GM19351 (cell line): ENCODE data around the gene TPPP.

ENCODE experiments used
- ATAC-seq: cut with Tn5 transposase; IDR thresholded peaks from one replicate; pipeline ENCODE4 v1.9.1; 2021; ENCODE audit warnings: mild to moderate bottlenecking, moderate library complexity; ENCODE audit not compliant: unreplicated experiment

The TPPP gene

DNA sequence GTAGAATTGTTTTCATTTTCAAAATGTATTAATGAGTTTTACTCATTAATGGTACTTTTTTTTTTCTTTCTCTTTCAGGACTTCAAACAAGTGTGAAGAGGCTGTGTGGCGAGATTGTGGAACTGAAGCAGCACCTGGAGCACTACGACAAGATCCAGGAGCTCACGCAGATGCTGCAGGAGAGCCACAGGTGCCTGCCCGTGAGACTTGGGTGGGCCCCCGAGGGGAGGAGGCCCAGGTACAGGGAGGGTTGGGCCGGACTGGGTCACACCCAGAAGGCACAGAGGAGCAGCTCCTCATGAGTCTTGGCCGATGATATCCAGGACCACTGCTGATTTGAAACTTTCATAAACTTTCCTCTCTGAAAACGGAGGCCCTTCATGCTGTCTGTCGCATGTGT, 45.4 kb downstream of the TPPP start:
- no peak for ATAC-seq

DNA sequence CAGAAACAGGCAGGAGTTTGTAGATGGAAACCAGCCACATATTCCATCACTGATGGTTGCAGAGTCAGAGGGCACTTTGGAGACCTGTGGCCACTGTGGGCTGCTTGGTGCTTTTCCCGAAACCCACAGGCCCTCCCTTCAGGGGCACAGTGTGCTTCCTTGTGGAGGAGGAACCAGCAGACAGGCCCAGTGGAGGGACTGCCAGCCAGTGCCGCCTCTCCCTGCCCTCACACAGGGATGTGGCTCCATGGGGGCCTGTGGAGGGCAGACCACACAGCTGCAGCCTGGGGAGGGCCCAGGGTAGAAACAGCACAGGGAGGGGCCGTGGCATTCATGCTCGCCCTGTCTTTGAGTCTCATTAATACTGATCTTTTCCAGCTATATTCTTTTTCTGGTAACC, 45.8 kb downstream of the TPPP start:
- no peak for ATAC-seq

DNA sequence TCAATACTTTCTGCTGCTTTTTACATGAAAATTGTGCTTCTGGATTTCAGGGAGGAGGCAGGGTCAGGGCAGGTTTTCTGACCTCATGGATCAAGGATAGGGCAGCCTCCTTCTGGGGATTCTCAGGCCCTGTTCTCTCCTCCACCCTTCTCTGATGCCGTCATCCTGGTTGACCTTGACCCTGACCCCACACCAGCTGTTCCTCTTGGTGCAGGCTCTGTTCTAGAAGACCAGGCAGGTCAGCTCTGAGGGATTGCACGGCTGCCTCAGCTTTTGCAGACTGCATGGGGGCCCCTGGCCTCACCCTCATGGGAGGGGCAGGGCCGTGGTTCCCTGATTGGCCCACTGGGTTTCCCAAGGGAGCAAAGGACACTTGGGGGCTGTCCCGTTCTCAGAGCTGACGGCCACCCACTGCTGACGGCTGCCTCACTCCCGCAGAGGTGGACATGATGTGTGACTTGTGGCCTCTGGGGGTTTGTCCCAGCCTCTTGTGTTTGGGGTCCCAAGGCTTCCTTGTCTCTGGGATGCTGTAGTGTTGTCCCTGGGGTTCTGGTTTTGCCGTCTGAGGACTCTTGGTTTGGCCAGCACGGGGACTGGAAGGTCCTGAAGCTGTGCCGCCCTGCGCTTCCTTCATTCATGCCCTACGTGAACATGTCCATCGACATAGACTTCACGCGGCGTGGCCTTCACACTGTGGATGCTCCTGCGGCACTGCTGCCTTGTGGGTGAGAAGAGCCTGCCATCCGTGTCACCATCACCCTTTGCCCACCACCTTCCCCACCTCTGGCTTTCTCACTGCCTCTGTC, 46.6 kb downstream of the TPPP start:
- ATAC-seq: no peak

DNA sequence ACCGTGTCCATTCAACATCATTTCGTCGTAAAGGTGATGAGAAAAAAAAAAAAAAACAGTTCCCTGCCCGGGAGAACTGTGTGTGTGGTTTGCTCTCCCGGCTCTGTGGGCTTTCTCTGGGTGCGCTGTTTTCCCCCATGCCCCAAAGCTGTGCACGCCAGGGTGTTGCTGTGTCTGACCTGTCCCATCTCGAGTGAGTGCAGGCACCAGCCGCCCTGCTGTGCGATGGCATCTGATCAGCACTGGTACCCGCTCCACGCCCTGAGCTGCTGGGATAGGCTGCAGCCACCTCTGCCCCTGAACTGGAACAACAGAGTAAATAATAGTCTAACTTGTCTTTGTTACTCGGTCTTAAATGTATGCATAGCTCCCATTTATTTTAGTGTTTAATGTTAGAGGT, 47.7 kb downstream of the TPPP start:
- no peak for ATAC-seq

DNA sequence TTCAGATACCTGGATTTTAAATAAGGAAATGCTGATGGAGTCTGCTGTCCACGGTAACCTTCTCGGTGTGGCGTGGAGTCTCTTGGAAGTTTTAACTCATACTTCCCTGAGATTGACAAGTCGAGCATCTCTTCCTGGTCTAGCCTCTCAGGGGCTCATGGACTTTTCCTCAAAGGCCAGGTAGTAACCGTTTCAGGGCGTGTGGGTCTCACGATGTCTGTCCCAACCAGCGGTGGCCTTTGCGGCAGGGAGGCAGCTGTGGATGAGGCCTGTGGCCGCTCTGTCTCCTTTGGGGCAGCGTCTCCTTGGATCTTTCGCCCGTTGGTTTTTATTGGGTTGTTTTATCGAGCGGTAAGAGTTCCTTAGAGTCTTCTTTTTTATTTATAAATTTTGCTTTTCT, 48.2 kb downstream of the TPPP start:
- no peak for ATAC-seq

DNA sequence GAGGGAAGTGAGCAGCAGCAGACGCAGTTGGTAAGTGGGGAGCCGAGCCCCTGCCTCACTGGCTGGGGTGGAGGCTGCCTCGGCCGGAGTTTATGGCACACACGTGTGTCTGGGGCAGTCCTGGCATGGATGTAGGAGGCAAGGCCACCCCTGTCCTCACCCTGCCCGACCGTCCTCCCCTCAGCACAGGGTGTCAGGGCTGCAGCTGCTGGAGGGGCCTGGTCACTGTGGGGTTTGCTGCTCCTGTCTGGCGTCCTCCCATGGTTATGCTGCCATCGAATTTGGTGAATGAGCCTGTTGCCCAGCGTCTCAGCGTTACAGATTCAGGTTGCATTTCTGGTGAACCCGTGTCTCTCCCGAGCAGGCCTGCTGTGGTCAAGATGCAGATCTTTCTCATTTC, 48.6 kb downstream of the TPPP start:
- no peak for ATAC-seq

DNA sequence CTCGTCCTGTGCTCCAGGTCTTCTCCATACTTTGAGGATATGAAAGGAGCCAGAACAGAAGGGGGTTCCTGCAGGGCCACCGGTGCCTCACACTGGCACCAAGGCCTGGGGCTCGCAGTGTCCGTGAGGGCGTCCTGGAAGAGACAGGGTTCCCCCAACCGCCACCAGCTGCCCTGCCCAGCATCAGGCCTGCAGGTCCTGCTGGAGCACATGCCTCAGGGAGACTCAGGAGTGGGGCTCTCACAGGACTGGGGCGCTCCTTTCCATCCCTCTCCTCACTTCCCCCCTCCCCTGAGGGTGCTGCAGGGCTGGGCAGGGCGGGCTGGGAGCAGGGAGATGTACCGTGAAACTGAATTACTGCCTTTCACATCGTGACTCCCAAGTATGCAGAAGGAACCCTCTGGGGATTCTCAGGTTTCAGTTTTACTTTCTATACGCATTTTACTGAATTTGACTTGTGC, 49.3 kb downstream of the TPPP start:
- peak; percentile 81 for ATAC-seq

DNA sequence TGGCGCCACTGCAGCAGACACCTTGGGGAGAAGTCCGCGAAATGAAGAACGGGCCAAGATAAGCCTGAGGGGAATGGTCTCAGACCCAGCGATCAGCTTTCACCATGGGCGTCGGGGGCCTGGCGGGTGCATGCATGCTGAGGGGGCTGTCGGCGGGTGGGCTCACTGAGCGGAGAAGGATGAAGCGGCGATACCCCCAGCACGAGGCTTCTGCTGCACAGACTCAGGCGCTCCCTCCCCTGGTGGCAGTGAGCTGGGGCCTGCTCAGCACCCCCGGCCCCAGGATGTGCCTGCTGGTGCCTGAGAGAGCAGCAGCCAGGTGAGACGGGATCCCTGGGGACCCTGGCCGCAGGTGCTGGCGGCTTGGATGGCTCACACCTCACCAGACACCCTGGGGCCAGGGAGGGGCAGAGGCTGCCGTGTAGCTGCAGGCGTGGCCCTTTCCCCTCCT, 49.8 kb downstream of the TPPP start:
- peak; percentile 32 for ATAC-seq

DNA sequence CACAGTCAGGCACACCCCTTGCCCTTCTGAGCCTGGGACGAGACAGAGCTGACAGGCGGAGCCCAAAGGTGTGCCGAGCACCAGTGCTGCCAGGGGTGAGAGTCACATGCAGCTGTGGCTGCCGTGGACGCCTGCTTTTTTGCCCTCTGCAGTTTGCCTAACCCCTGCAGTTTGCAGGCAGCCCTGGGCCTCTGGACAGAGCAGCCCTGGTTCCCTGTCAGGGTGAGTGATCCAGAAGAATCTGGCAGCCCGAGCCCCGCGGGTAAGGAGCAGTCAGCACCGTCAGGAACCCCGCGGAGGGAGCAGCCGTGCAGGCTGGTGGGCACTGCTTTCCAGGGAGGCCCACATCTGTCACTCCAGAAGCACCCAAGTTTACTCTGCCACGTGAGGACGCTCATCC, 50.7 kb downstream of the TPPP start:
- no peak for ATAC-seq

DNA sequence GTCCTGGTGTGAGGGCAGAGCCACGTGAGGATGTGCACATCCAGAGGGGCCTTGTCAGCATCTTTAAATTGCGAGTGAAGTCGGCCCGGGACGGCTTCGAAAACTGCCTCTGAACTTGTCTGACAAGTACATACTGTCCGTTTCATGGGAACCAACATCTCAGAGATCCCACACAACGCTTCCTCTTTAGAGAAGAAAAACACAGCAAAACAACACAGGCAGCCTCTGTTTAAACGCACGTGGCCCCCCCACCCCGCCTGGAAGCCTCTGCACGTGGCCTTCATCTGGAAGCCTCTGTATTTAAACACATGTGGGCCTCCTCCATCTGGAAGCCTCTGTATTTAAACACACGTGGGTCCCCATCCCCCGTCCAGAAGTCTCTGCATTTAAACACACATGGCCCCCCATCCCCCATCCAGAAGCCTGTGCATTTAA, 51.8 kb downstream of the TPPP start:
- no peak for ATAC-seq

DNA sequence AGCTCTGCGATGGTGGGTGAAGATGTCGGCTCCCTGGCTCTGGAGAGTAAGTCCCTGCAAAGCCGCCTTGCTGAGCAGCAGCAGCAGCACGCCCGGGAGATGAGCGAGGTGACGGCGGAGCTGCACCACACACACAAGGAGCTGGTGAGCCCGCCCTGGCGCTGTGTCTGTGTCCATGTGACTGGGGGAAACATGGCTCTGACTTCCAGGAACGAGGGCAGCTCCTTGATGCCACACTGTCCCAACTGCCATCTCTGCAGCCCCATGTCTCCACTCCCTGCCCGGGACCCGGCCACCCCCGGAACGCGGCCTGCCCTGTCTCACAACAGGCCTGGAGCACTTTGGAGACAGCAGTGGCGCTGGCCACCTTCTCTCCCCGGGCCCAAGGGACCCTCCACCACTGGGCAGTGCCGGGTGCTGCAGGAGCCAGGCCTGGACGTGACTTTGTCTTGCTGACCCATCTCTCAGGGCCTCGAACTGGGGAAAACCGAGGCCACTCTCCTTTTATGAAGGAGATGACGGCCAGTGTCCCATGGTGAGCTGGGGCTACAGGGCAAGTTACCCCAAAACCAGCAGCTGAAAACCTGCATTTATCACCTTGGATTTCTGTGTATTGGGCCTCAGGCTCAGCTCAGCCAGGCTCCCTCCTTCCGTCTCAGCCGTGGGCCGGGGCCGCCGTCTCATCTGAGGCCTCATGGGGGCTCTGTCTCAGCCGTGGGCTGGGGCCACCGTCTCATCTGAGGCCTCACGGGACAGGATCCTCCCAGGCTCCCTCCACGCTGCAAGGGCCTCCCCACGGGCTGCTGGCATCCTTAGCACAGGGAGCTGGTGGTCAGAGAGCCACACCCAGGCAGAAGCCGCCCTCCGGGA, 52.5 kb downstream of the TPPP start:
- ATAC-seq: no peak

DNA sequence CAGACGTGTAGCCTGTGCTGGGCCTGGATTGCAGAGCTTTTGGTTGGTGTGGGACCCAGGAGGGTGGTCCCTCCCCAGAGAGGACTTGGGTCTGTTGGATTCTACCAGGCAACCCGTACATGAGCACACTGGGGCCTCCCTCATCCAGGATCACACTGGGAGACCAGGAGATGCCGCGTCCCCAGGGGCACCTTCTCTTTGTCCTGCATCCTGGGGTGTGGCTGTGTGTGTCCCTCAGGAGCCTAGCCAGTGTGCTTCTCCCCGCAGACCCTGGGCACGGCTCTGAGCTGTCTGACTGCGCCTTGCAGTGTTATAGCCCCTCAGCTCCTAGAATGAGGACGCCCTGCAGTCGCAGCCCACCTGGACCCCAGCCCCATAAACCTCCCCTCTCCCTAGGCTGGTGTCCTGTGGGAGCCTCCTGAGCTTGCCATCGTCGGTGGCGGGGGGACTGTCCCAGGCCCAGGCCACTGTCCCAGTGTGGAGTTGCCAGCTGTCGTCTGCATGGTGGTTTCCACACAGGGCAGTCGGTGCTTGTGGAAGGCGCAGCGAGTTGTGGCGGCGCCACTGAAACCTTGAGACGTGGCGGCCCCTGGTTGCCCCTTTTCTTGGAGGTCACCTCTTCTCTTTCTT, 53.5 kb downstream of the TPPP start:
- ATAC-seq: no peak

DNA sequence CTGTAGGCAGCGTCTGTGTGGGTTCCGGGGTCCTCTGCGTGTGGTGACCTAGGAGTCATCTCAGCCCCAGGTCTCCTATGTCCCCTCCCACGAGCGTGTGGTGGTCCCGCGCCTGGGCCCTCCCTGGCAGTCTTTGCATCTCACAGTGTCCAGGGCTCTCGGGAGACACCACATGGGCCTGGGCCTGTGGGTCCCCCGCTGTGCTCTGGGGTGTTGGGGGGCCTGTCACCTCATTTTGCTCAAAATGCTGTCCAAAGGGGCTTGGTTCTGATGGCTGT, 54.0 kb downstream of the TPPP start:
- ATAC-seq: no peak

DNA sequence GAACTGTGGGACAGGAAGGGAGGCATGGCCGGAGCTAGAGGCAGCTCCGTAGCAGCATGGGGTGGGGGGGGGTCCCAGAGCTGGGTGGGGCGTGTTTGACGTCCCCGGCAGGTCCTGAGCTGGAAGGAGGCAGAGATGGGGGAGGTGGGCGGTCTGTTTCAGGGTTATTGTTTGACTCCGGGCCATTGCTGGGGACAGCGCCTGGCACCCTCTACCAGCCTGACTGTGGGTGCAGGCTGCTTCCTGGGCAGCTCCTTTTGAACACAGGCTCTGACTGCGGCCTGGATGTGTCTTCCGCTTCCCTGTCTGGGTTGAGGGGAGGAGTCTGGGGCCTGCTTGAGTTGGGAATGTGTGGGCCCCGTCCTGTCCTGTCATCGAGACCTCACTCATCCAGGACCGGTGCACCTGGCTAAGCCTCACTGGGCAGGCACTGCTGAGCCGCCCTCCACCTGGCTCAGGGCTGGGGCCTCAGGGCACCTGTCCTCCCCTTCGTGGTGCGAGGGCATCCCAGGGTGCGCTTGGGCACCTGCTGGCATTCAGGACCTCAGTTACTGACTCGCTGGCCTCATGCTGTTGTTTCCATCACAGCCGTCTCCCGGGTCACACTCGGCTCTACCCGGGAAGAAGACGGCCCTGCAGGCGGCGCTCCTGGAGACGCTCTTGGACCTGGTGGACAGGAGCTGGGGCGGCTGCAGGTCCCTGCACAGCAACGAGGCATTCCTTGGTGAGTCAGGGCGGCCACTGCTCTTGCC, 54.5 kb downstream of the TPPP start:
- ATAC-seq: no peak

DNA sequence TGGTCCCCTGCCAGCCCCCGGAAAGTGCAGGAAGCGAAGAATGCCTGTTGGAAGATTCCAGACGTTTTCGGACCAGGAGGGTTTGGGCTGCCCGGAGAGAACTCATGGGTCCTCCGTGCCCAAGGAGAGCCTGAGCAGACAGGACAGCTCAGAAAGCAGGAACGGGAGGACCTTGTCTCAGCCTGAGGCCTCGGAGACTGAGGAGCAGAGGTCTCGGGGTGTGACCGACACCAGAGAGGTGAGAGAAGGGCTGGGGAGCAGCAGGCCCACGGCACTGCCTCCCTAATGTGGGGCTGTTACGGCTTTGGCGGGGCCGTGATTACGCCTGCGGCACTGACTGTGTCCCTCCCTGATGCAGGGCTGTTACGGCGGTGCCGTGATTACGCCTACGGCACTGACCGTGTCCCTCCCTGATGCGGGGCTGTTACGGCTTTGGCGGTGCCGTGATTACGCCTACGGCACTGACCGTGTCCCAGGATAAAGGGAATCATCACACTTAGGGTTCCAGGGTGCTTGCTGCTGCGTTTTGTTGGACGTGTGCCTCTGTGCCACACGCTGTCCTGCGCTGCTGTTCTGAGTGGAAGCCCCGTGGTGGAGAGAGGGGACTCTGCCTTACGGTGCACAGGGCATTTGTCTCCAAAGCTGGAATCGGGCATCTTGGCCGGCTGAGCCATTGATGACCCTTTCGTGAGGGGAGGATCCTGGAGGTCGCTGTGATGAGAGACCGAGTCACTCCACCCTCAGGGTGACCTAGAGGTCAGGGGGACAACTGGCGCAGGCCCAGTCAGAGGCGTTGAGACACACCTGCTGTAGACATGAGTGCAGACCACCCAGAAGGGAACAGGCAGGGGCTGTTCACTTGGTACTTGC, 55.3 kb downstream of the TPPP start:
- ATAC-seq: no peak

DNA sequence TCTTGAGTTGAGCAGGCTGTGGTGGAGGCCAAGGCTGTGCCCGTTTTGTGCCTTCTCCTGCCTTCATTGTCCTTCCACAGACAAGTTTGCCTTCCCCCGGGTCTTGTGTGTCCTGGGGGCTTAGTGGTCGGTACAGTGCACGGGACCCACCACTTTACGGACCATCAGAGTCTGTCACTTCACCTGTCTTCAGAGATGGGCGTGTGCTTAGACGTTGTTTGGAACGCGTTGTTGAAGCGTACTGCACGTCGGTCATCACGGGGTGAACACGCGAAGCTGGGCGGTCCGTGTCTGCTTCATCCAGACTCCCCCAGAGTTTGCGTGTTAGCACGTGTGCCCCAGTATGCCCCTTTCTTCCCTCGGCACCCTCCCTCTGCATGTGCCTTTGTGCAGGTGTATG, 56.2 kb downstream of the TPPP start:
- no peak for ATAC-seq

DNA sequence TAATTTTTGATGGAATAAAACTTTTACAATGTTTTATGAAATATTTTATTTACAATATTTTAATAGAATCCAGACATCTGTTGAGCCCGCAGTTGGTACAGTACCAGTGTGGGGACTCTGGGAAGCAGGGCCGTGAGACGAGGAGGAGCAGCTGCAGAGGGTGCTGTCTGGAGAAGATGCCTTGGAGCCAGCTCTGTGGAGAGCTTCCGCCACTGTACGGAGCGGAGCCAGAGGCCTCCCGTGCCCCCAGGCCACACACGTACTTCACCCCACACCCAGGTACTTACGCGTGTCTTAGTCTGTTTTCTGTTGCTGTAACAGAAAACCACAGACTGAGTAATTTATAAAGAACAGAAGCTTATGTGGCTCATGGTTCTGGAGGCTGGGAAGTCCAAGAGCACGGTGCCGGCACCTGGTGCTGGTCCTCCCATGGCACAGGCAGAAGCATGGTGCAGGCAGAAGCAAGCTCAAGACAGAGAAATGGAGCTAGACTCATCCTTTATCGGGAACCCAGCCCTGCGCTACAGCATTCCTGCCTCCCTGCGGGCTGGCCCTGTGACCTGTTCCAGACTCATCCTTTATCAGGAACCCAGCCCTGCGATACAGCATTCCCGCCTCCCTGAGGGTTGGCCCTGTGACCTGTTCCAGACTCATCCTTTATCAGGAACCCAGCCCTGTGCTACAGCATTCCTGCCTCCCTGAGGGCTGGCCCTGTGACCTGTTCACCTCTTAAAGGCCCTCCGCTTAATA, 57.7 kb downstream of the TPPP start:
- no peak for ATAC-seq

DNA sequence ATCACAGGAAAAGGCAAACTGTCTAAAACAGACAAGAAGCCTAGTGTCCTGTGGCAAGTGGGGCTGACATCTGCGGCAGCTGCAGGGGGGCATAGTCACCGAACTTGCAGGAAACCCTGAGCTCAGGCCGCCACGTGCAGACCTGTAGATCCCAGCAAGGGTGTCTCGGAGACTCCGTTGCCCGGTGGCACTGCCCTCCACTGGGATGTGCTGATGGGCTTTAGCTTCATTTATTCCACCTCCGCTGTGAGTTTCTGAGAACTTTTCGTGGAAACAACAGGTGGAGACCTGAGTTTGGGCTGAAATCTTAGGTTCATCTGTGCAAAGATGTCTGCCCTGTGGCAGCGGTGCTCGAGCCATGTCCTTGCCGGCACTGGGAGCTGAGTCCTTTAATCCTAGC, 59.0 kb downstream of the TPPP start:
- ATAC-seq: no peak

DNA sequence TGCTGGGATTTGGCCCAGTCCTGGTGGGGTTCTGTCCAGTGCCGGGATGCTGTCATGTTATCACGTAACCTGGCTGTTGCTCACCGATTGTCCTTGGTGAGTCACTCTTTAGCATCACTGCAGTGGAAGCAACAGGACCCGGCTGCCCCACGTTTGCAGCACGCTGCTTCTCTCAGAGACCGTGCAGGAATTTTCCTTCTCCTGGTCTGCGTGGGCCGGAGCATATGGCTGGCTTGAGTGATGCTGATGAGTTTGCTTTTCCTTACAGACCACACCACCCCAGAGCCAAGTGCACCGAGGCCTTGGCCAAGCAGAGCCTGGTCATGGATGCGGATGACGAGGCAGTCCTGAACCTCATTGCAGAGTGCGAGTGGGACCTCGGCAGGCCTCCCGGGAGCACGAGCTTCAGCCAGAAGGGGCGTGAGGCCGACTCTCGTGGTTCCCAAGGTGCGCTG, 59.6 kb downstream of the TPPP start:
- no peak for ATAC-seq
